HepG2 (cell line): Measurements from ENCODE around the gene TMCO4. TPM values are rescaled to one million over a fixed set of nuclear protein-coding genes. Genes with fewer than 3 reads are reported as not detected.

ENCODE experiments used
- ATAC-seq: fragments of 200-7000 bp; cut with Tn5 transposase; 3 replicates; pipeline ENCODE4 v1.9.1; 2020; ENCODE audit warnings: mild to moderate bottlenecking, moderate library complexity
- BruUV-seq: library from RNA; stranded (reverse); fragments of 400-500 nt; replicated peaks from 2 replicates; lab custom pipeline; 2021; lab: Mats Ljungman, UMichigan
- CTCF ChIA-PET: fragments of 300-600 bp; formaldehyde crosslinking; extraction: SDS; loops from one replicate; lab custom pipeline; 2021; ENCODE audit warnings: low total read pairs, inconsistent platforms, low intra/inter-chr PET ratio; lab: Yijun Ruan, JAX
- POLR2A ChIA-PET: fragments of 350-600 bp; sonication (Branson Sonifier 250); formaldehyde crosslinking; loops from one replicate; lab custom pipeline; 2020; ENCODE audit warnings: antibody characterized with exemption, inconsistent platforms; lab: Yijun Ruan, JAX
- DNase-seq: peaks from one replicate; pipeline ENCODE4 v3.0.0-alpha.2; 2015; ENCODE audit warnings: low spot score
- FAIRE-seq: peaks from 3 replicates; lab custom pipeline; 2011; peaks lifted over from hg19 to GRCh38; lab: Jason Lieb, UNC
- H2AFZ ChIP-seq: one replicate; pipeline ENCODE4 v1.6.1; 2011; ENCODE audit warnings: low read length, inconsistent platforms
- H3K27ac ChIP-seq: fragments of 300-600 bp; 3 replicates; pipeline ENCODE4 v1.8.0; 2011; ENCODE audit warnings: mixed run types, mild to moderate bottlenecking, mixed read lengths, low read length, inconsistent platforms; ENCODE audit not compliant: insufficient read depth; ENCODE audit errors: extremely low read length
- H3K27me3 ChIP-seq, 2 experiments: fragments of 200-600 bp in 1 of 2; 2 replicates in 1 of 2; 3 replicates in 1 of 2; pipeline versions ENCODE4 v1.6.0 to v1.8.0; 2011; ENCODE audit warnings: low read length in 2 of 2, mild to moderate bottlenecking in 2 of 2, moderate library complexity in 2 of 2, inconsistent platforms in 1 of 2; ENCODE audit not compliant: insufficient read depth in 2 of 2, control insufficient read depth in 1 of 2
- H3K36me3 ChIP-seq, 2 experiments: fragments of 200-600 bp in 1 of 2; replicated peaks in 1 of 2; 2 replicates in 1 of 2; 3 replicates in 1 of 2; pipeline versions ENCODE4 v1.5.1 to v1.8.0; 2011; ENCODE audit warnings: low read length in 2 of 2, inconsistent platforms in 1 of 2; ENCODE audit not compliant: insufficient read depth in 2 of 2, control insufficient read depth in 1 of 2
- H3K4me1 ChIP-seq: 2 replicates; pipeline ENCODE4 v1.5.1; 2012; ENCODE audit warnings: low read length, inconsistent platforms; ENCODE audit not compliant: insufficient read depth
- H3K4me2 ChIP-seq: 2 replicates; pipeline ENCODE4 v1.6.0; 2011; ENCODE audit warnings: low read depth, low read length, inconsistent platforms
- H3K4me3 ChIP-seq, 3 experiments: fragments of 200-600 bp in 1 of 3; sonication (generic), shearing (Covaris generic) in 1 of 3; replicated peaks in 1 of 3; 2 replicates each; pipeline ENCODE4 v1.5.1; 2011 to 2016; ENCODE audit warnings: low read length in 3 of 3, inconsistent platforms in 2 of 3, low read depth in 2 of 3, mild to moderate bottlenecking in 2 of 3, control low read depth in 1 of 3, mixed read lengths in 1 of 3; ENCODE audit not compliant: insufficient read depth in 1 of 3
- H3K79me2 ChIP-seq: one replicate; pipeline ENCODE4 v1.6.1; 2011; ENCODE audit warnings: low read length, inconsistent platforms; ENCODE audit not compliant: insufficient read depth
- H3K9ac ChIP-seq: 2 replicates; pipeline ENCODE4 v1.6.0; 2011; ENCODE audit warnings: mild to moderate bottlenecking, low read depth, low read length, inconsistent platforms; ENCODE audit not compliant: insufficient read depth
- H3K9me3 ChIP-seq: 2 replicates; pipeline ENCODE4 v1.5.1; 2012; ENCODE audit warnings: mild to moderate bottlenecking, low read length
- H4K20me1 ChIP-seq: 2 replicates; pipeline ENCODE4 v1.6.0; 2011; ENCODE audit warnings: inconsistent platforms, mild to moderate bottlenecking, low read length, moderate library complexity; ENCODE audit not compliant: insufficient read depth
- HDAC1 ChIP-seq: sonication (generic); formaldehyde crosslinking; IDR thresholded peaks from 2 replicates; pipeline ENCODE4 v1.5.1; 2020; ENCODE audit warnings: mild to moderate bottlenecking, missing genetic modification reagents
- WGBS: methylation state at CpG from one replicate; pipeline ENCODE4 v1.1.6; 2017; ENCODE audit warnings: low lambda C conversion rate; 5-methylcytosine and 5-hydroxymethylcytosine counted together
- in situ Hi-C: cut with HindIII; loops from 2 replicates; pipeline ENCODE4 v1.10.0; 2017; ENCODE audit warnings: low pct_unique_long_range_greater_than_20kb; ENCODE audit not compliant: extremely low pct_ligation_motif_present
- intact Hi-C: fragments of 100-400 bp; cut with micrococcal nuclease; formaldehyde crosslinking; loops from one replicate; pipeline ENCODE4 v1.10.0; 2022; ENCODE audit not compliant: unreplicated experiment
- polyA plus RNA-seq, 8 experiments: library from polyadenylated mRNA; depleted of rRNA in 3 of 8; stranded (reverse) in 7 of 8; unstranded in 1 of 8; fragments of >200 nt; fragmentation: Illumina TruSeq in 4 of 8; extraction: Trizol in 4 of 8; gene quantifications; 2 replicates each; pipeline versions ENCODE4 v1.2.1 to v1.2.3, GENCODE V29; 2011 to 2016; ENCODE audit warnings: low read depth in 4 of 8, missing spikeins in 1 of 8, mixed read lengths in 1 of 8; ENCODE audit not compliant: insufficient read depth in 1 of 8
- total RNA-seq, 5 experiments: library from RNA; depleted of rRNA; stranded (reverse); fragments of >200 nt; fragmentation: Illumina TruSeq; extraction: Trizol; gene quantifications; 2 replicates each; pipeline ENCODE4 v1.2.3, GENCODE V29; 2016; ENCODE audit warnings: low read depth in 1 of 5
- TF ChIP-seq, protein P1 (sequence below): IDR thresholded peaks from 2 replicates; pipeline ENCODE4 v1.4.0; 2020; ENCODE audit warnings: mild to moderate bottlenecking, missing genetic modification reagents
- TF ChIP-seq, protein P2 (sequence below): sonication (generic); formaldehyde crosslinking; IDR thresholded peaks from 2 replicates; pipeline ENCODE4 v1.4.0; 2020; ENCODE audit warnings: missing genetic modification reagents

Gene TMCO4
- total and polyA plus RNA-seq, 2 of the 13 experiments (the other 11 are each of a cell fraction or from before 2014, with no cell fraction given) = 2.1 to 4.1 TPM

DNA sequence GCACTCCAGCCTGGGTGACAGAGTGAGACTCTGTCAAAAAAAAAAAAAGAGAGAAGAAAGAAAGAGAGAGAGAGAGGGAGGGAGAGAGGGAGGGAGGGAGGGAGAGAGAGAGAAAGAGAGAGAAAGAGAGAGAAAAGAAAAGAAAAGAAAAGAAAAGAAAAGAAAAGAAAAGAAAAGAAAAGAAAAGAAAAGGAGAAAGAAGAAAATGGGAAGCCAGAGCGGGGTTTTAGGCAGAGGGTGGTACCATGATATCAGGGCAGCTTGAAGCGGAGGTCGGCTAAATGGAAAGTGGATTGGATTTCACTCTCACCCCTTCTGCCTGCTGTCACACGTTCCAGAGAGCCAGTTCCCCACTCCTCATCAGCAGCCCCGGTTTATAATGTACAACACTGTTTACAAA is 1.9 kb downstream of the TMCO4 start:
- H3K79me2 ChIP-seq = no peaks in the 10 kb centered on the region
- no peak for TF ChIP-seq HDAC1 (CRISPR knock-in tag)
- TF ChIP-seq, protein P1, sequence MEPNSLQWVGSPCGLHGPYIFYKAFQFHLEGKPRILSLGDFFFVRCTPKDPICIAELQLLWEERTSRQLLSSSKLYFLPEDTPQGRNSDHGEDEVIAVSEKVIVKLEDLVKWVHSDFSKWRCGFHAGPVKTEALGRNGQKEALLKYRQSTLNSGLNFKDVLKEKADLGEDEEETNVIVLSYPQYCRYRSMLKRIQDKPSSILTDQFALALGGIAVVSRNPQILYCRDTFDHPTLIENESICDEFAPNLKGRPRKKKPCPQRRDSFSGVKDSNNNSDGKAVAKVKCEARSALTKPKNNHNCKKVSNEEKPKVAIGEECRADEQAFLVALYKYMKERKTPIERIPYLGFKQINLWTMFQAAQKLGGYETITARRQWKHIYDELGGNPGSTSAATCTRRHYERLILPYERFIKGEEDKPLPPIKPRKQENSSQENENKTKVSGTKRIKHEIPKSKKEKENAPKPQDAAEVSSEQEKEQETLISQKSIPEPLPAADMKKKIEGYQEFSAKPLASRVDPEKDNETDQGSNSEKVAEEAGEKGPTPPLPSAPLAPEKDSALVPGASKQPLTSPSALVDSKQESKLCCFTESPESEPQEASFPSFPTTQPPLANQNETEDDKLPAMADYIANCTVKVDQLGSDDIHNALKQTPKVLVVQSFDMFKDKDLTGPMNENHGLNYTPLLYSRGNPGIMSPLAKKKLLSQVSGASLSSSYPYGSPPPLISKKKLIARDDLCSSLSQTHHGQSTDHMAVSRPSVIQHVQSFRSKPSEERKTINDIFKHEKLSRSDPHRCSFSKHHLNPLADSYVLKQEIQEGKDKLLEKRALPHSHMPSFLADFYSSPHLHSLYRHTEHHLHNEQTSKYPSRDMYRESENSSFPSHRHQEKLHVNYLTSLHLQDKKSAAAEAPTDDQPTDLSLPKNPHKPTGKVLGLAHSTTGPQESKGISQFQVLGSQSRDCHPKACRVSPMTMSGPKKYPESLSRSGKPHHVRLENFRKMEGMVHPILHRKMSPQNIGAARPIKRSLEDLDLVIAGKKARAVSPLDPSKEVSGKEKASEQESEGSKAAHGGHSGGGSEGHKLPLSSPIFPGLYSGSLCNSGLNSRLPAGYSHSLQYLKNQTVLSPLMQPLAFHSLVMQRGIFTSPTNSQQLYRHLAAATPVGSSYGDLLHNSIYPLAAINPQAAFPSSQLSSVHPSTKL (CRISPR knock-in tag) = no peak
- TF ChIP-seq, protein P2, sequence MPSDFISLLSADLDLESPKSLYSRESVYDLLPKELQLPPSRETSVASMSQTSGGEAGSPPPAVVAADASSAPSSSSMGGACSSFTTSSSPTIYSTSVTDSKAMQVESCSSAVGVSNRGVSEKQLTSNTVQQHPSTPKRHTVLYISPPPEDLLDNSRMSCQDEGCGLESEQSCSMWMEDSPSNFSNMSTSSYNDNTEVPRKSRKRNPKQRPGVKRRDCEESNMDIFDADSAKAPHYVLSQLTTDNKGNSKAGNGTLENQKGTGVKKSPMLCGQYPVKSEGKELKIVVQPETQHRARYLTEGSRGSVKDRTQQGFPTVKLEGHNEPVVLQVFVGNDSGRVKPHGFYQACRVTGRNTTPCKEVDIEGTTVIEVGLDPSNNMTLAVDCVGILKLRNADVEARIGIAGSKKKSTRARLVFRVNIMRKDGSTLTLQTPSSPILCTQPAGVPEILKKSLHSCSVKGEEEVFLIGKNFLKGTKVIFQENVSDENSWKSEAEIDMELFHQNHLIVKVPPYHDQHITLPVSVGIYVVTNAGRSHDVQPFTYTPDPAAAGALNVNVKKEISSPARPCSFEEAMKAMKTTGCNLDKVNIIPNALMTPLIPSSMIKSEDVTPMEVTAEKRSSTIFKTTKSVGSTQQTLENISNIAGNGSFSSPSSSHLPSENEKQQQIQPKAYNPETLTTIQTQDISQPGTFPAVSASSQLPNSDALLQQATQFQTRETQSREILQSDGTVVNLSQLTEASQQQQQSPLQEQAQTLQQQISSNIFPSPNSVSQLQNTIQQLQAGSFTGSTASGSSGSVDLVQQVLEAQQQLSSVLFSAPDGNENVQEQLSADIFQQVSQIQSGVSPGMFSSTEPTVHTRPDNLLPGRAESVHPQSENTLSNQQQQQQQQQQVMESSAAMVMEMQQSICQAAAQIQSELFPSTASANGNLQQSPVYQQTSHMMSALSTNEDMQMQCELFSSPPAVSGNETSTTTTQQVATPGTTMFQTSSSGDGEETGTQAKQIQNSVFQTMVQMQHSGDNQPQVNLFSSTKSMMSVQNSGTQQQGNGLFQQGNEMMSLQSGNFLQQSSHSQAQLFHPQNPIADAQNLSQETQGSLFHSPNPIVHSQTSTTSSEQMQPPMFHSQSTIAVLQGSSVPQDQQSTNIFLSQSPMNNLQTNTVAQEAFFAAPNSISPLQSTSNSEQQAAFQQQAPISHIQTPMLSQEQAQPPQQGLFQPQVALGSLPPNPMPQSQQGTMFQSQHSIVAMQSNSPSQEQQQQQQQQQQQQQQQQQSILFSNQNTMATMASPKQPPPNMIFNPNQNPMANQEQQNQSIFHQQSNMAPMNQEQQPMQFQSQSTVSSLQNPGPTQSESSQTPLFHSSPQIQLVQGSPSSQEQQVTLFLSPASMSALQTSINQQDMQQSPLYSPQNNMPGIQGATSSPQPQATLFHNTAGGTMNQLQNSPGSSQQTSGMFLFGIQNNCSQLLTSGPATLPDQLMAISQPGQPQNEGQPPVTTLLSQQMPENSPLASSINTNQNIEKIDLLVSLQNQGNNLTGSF (CRISPR knock-in tag) = no peak
- no peak for ATAC-seq
- peaks cover 0 to 14% of the 10 kb centered on the region in 2 experiments; a peak in 2 of 5 replicates for H3K27me3 ChIP-seq
- H3K4me2 ChIP-seq = no peak overlapping the region
- no peak overlapping the region for H2AFZ ChIP-seq
- no peak overlapping the region for H3K4me3 ChIP-seq
- POLR2A ChIA-PET = no interaction called here
- in situ Hi-C loops (no loop called here), intact Hi-C loops (no loop called here)
- no peak for DNase-seq
- H4K20me1 ChIP-seq = no peaks in the 10 kb centered on the region
- no peak for FAIRE-seq
- H3K9me3 ChIP-seq = no peaks in the 10 kb centered on the region
- CTCF ChIA-PET = no interaction called here
- no TSS peak for BruUV-seq
- H3K4me1 ChIP-seq = peaks cover 42% of the 10 kb centered on the region
- no peak overlapping the region for H3K27ac ChIP-seq
- H3K36me3 ChIP-seq = no peaks in the 10 kb centered on the region
- no peak overlapping the region for H3K9ac ChIP-seq
- 88% methylated on average over 5 of the region's 5 CpGs for WGBS
